T-helper 17 cell (primary cell): ENCODE measurements around the gene PATL1. TPM values are rescaled to one million over a fixed set of nuclear protein-coding genes. Genes with fewer than 3 reads are reported as not detected.
"Not testable (repeated sequence)": the region's sequence is repeated elsewhere in the genome, so short reads cannot be mapped to it uniquely, and the experiment has no call there.

Source experiments
- ATAC-seq: fragments of 150-1000 bp; cut with Tn5 transposase; 2 replicates; pipeline ENCODE4 v1.10.0; 2021; ENCODE audit warnings: mild to moderate bottlenecking, moderate library complexity
- DNase-seq, 3 donors: peaks; one replicate each; pipeline versions ENCODE4 v3.0.0 to v3.0.0-alpha.2; 2020 to 2021
- H3K9me3 ChIP-seq: one replicate; pipeline ENCODE4 v1.7.0; 2013; ENCODE audit warnings: low read length, mild to moderate bottlenecking; ENCODE audit not compliant: control insufficient read depth, poor library complexity, severe bottlenecking
- H3K27ac Mint-ChIP-seq: one replicate; pipeline ENCODE4 v1.8.0; 2022; ENCODE audit warnings: mild to moderate bottlenecking, moderate library complexity, mixed read lengths
- H3K27me3 Mint-ChIP-seq: one replicate; pipeline ENCODE4 v1.8.0; 2022; ENCODE audit warnings: mixed read lengths
- H3K36me3 Mint-ChIP-seq: one replicate; pipeline ENCODE4 v1.8.0; 2022; ENCODE audit warnings: low read depth, mixed read lengths
- H3K4me1 Mint-ChIP-seq: one replicate; pipeline ENCODE4 v1.8.0; 2022; ENCODE audit warnings: mild to moderate bottlenecking, mixed read lengths
- H3K4me3 Mint-ChIP-seq: one replicate; pipeline ENCODE4 v1.8.0; 2022; ENCODE audit warnings: mild to moderate bottlenecking, moderate library complexity, mixed read lengths
- total RNA-seq, 4 donors: library from RNA in 2 of 4; stranded (reverse) in 2 of 4; gene quantifications; one replicate each; pipeline ENCODE4 v1.2.3 and lab custom pipeline; 2022 to 2026

The PATL1 gene
- total RNA-seq (10 to 100 TPM; 49.0 to 62.6 TPM), total RNA-seq (lab: John Stamatoyannopoulos, UW) (38.6 to 58.2 reads per million in 2 donors)

- peaks cover 31% of the 10 kb centered on the region for H3K4me1 Mint-ChIP-seq
- ATAC-seq (peak; percentile 89), DNase-seq (peak; percentile 98 to 99 (median 99))
- H3K27me3 Mint-ChIP-seq, result no peaks in the 10 kb centered on the region
- no peaks in the 10 kb centered on the region for H3K9me3 ChIP-seq
- H3K36me3 Mint-ChIP-seq, result peaks cover 2% of the 10 kb centered on the region
- H3K4me3 Mint-ChIP-seq, result peak within 1 kb of the TSS; percentile 96
- H3K27ac Mint-ChIP-seq, result peak within 1 kb of the TSS; percentile 99
Measured at GRCh38 chr11:59668950-59669610, at the start of gene PATL1. PATL1 (minus strand) TSS chr11:59669037; CDS start chr11:59668895, 142 bp downstream.

GRCh38 chr11:59716051-59716450 lies 47.2 kb upstream of the PATL1 start:
- Mint-ChIP-seq H3K36me3 (peaks cover 2% of the 10 kb centered on the region), H3K4me1 (no peaks in the 10 kb centered on the region), H3K27me3 (peaks cover 52% of the 10 kb centered on the region), H3K27ac (no peak overlapping the region), H3K4me3 (no peak overlapping the region)
- no peaks in the 10 kb centered on the region for H3K9me3 ChIP-seq
- ATAC-seq (no peak), DNase-seq (no peak)

GRCh38 chr11:59713745-59714144 lies 44.9 kb upstream of the PATL1 start, which contains the start of gene OR10V1:
OR10V1 (minus strand) TSS chr11:59713845; CDS start chr11:59713845, 0 bp downstream.
- ATAC-seq, result no peak
- H3K36me3 Mint-ChIP-seq, result peaks cover 2% of the 10 kb centered on the region

GRCh38 chr11:59710136-59710847 lies 41.5 kb upstream of the PATL1 start:
- DNase-seq, result no peak
- peaks cover 46% of the 10 kb centered on the region for H3K27me3 Mint-ChIP-seq
- H3K9me3 ChIP-seq, result no peaks in the 10 kb centered on the region
- no peaks in the 10 kb centered on the region for H3K4me1 Mint-ChIP-seq
- no peak for ATAC-seq
- H3K36me3 Mint-ChIP-seq, result peaks cover 2% of the 10 kb centered on the region
- H3K27ac Mint-ChIP-seq, result no peak overlapping the region
- H3K4me3 Mint-ChIP-seq, result no peak overlapping the region

More at GRCh38 chr11:59713745-59714144, 44.9 kb upstream of the PATL1 start, which contains the start of gene OR10V1:
- Mint-ChIP-seq H3K27ac (no peak within 1 kb of the TSS), H3K4me3 (no peak within 1 kb of the TSS), H3K27me3 (peaks cover 41% of the 10 kb centered on the region), H3K4me1 (no peaks in the 10 kb centered on the region)
- DNase-seq, result no peak
- H3K9me3 ChIP-seq, result no peaks in the 10 kb centered on the region

GRCh38 chr11:59708537-59708936 lies 39.7 kb upstream of the PATL1 start:
- H3K27ac Mint-ChIP-seq, result no peak overlapping the region
- H3K4me1 Mint-ChIP-seq, result no peaks in the 10 kb centered on the region
- H3K4me3 Mint-ChIP-seq, result no peak overlapping the region
- H3K36me3 Mint-ChIP-seq, result peaks cover 2% of the 10 kb centered on the region
- no peaks in the 10 kb centered on the region for H3K9me3 ChIP-seq
- peaks cover 43% of the 10 kb centered on the region for H3K27me3 Mint-ChIP-seq
- no peak for DNase-seq
- no peak for ATAC-seq

- Mint-ChIP-seq H3K27ac (no peak overlapping the region), H3K4me3 (no peak overlapping the region), H3K27me3 (peaks cover 36% of the 10 kb centered on the region), H3K36me3 (no peaks in the 10 kb centered on the region), H3K4me1 (no peaks in the 10 kb centered on the region)
- ATAC-seq (no peak), DNase-seq (no peak)
- H3K9me3 ChIP-seq, result no peaks in the 10 kb centered on the region
Measured at GRCh38 chr11:59707371-59707770, 38.5 kb upstream of the PATL1 start.

GRCh38 chr11:59706518-59707285 lies 37.9 kb upstream of the PATL1 start:
- DNase-seq (no peak), ATAC-seq (no peak)
- H3K27me3 Mint-ChIP-seq, result peaks cover 36% of the 10 kb centered on the region
- no peaks in the 10 kb centered on the region for H3K9me3 ChIP-seq
- H3K36me3 Mint-ChIP-seq, result no peaks in the 10 kb centered on the region
- H3K27ac Mint-ChIP-seq, result no peak overlapping the region
- H3K4me3 Mint-ChIP-seq, result no peak overlapping the region
- no peaks in the 10 kb centered on the region for H3K4me1 Mint-ChIP-seq

GRCh38 chr11:59705294-59705693 lies 36.5 kb upstream of the PATL1 start:
- H3K27me3 Mint-ChIP-seq, result peaks cover 36% of the 10 kb centered on the region
- H3K36me3 Mint-ChIP-seq, result no peaks in the 10 kb centered on the region
- no peaks in the 10 kb centered on the region for H3K4me1 Mint-ChIP-seq
- ATAC-seq (no peak), DNase-seq (no peak)
- no peak overlapping the region for H3K27ac Mint-ChIP-seq
- no peaks in the 10 kb centered on the region for H3K9me3 ChIP-seq
- H3K4me3 Mint-ChIP-seq, result no peak overlapping the region

GRCh38 chr11:59703515-59703914 lies 34.7 kb upstream of the PATL1 start:
- not testable (repeated sequence) for H3K27ac Mint-ChIP-seq, H3K9me3 ChIP-seq, H3K4me1 Mint-ChIP-seq, DNase-seq, ATAC-seq, H3K36me3 Mint-ChIP-seq, H3K4me3 Mint-ChIP-seq
- H3K27me3 Mint-ChIP-seq, result peaks cover 31% of the 10 kb centered on the region

GRCh38 chr11:59700157-59700556 lies 31.3 kb upstream of the PATL1 start:
- DNase-seq, H3K36me3 Mint-ChIP-seq, H3K4me3 Mint-ChIP-seq, H3K27ac Mint-ChIP-seq, ATAC-seq, H3K9me3 ChIP-seq, H3K4me1 Mint-ChIP-seq: not testable (repeated sequence)
- peaks cover 13% of the 10 kb centered on the region for H3K27me3 Mint-ChIP-seq

- ATAC-seq, result no peak
- H3K27me3 Mint-ChIP-seq, result peaks cover 8% of the 10 kb centered on the region
- H3K27ac Mint-ChIP-seq, result no peak overlapping the region
- H3K4me3 Mint-ChIP-seq, result no peak overlapping the region
- H3K9me3 ChIP-seq, result peaks cover 3% of the 10 kb centered on the region
- H3K4me1 Mint-ChIP-seq, result no peaks in the 10 kb centered on the region
- no peak for DNase-seq
- H3K36me3 Mint-ChIP-seq, result no peaks in the 10 kb centered on the region
Measured at GRCh38 chr11:59698506-59698905, 29.7 kb upstream of the PATL1 start.

- no peak for ATAC-seq
- H3K4me1 Mint-ChIP-seq, result no peaks in the 10 kb centered on the region
- no peaks in the 10 kb centered on the region for H3K36me3 Mint-ChIP-seq
- peaks cover 9% of the 10 kb centered on the region for H3K9me3 ChIP-seq
- DNase-seq, result no peak
- H3K27ac Mint-ChIP-seq, result no peak overlapping the region
- no peak overlapping the region for H3K4me3 Mint-ChIP-seq
- H3K27me3 Mint-ChIP-seq, result peaks cover under 1% of the 10 kb centered on the region
Measured at GRCh38 chr11:59692915-59693314, 24.1 kb upstream of the PATL1 start.

GRCh38 chr11:59691156-59691555 lies 22.3 kb upstream of the PATL1 start:
- peaks cover 9% of the 10 kb centered on the region for H3K9me3 ChIP-seq
- H3K4me3 Mint-ChIP-seq, result no peak overlapping the region
- ATAC-seq, result no peak
- H3K27ac Mint-ChIP-seq, result no peak overlapping the region
- peaks cover 2% of the 10 kb centered on the region for H3K36me3 Mint-ChIP-seq
- DNase-seq, result no peak
- no peaks in the 10 kb centered on the region for H3K4me1 Mint-ChIP-seq
- H3K27me3 Mint-ChIP-seq, result peaks cover under 1% of the 10 kb centered on the region
